ENCODE data around the gene CTSF.
A peak's percentile ranks its signal among the peaks of the same experiment; 100 is the strongest.
"Not testable (repeated sequence)": the region's sequence is repeated elsewhere in the genome, so short reads cannot be mapped to it uniquely, and the experiment has no call there.

The CTSF gene

GRCh38 chr11:66547662-66548009 is 20.8 kb downstream of the CTSF start:
- H3K27ac ChIP-seq (ENCODE audit: low read length): no peak overlapping the region
- H3K4me2 ChIP-seq (ENCODE audit: low read length): peak overlapping the region; percentile 96; the same call in 1 of the 2 replicates
- H4K20me1 ChIP-seq (ENCODE audit: insufficient read depth, low read length): no peaks in the 10 kb centered on the region
- peak overlapping the region; percentile 82; the same call in 1 of the 2 replicates for H3K4me3 ChIP-seq (ENCODE audit: low read length)
- no peak overlapping the region for H2AFZ ChIP-seq (ENCODE audit: low read depth, low read length)
- no peaks in the 10 kb centered on the region for H3K9me3 ChIP-seq (ENCODE audit: insufficient read depth, low read length)
- H3K36me3 ChIP-seq (replicated peaks; ENCODE audit: low read depth, low read length): peaks cover 5% of the 10 kb centered on the region
- no peaks in the 10 kb centered on the region; the same call in 1 of the 2 replicates for H3K79me2 ChIP-seq (ENCODE audit: low read length)
- H3K9ac ChIP-seq (ENCODE audit: low read length): peak overlapping the region; percentile 84; the same call in 1 of the 2 replicates
- 0 out of 2 replicates have a peak, but pooled peaks cover 4% of the 10 kb centered on the region for H3K27me3 ChIP-seq (ENCODE audit: low read depth, low read length)
- H3K4me1 ChIP-seq (ENCODE audit: low read length): peaks cover 22% of the 10 kb centered on the region
- TF ChIP-seq EZH2phosphoT487 (IDR thresholded peaks at IDR 0.05; ENCODE audit: low read depth) (no peak), CTCF (IDR thresholded peaks at IDR 0.05; ENCODE audit: low read depth, low read length) (no peak)

- Histone ChIP-seq H3K27me3 (ENCODE audit: low read depth, low read length) (0 out of 2 replicates have a peak, but pooled peaks cover 4% of the 10 kb centered on the region), H3K4me3 (ENCODE audit: low read length) (peak overlapping the region; percentile 82), H3K4me1 (ENCODE audit: low read length) (peaks cover 22% of the 10 kb centered on the region), H3K27ac (ENCODE audit: low read length) (no peak overlapping the region), H3K9ac (ENCODE audit: low read length) (peak overlapping the region; percentile 84), H3K36me3 (replicated peaks; ENCODE audit: low read depth, low read length) (peaks cover 9% of the 10 kb centered on the region), H3K79me2 (ENCODE audit: low read length) (no peaks in the 10 kb centered on the region; the same call in 1 of the 2 replicates), H3K9me3 (ENCODE audit: insufficient read depth, low read length) (no peaks in the 10 kb centered on the region), H2AFZ (ENCODE audit: low read depth, low read length) (peak overlapping the region; percentile 89), H3K4me2 (ENCODE audit: low read length) (peak overlapping the region; percentile 96), H4K20me1 (ENCODE audit: insufficient read depth, low read length) (no peaks in the 10 kb centered on the region)
- TF ChIP-seq CTCF (IDR thresholded peaks at IDR 0.05; ENCODE audit: low read depth, low read length): no peak
Observed at GRCh38 chr11:66546966-66547661, 21.3 kb downstream of the CTSF start.

- H2AFZ ChIP-seq (ENCODE audit: low read depth, low read length): peak within 1 kb of the TSS; percentile 89
- no peak for TF ChIP-seq EZH2phosphoT487 (IDR thresholded peaks at IDR 0.05; ENCODE audit: low read depth)
- no peak for TF ChIP-seq CTCF (IDR thresholded peaks at IDR 0.05; ENCODE audit: low read depth, low read length)
- H3K4me1 ChIP-seq (ENCODE audit: low read length): peaks cover 22% of the 10 kb centered on the region
- peak within 1 kb of the TSS; percentile 84 for H3K9ac ChIP-seq (ENCODE audit: low read length)
- H4K20me1 ChIP-seq (ENCODE audit: insufficient read depth, low read length): no peaks in the 10 kb centered on the region
- H3K4me2 ChIP-seq (ENCODE audit: low read length): peak within 1 kb of the TSS; percentile 96
- H3K79me2 ChIP-seq (ENCODE audit: low read length): no peaks in the 10 kb centered on the region; the same call in 1 of the 2 replicates
- peak within 1 kb of the TSS; percentile 61 for H3K27ac ChIP-seq (ENCODE audit: low read length)
- 0 out of 2 replicates have a peak, but pooled peaks cover 4% of the 10 kb centered on the region for H3K27me3 ChIP-seq (ENCODE audit: low read depth, low read length)
- H3K36me3 ChIP-seq (replicated peaks; ENCODE audit: low read depth, low read length): peaks cover 9% of the 10 kb centered on the region
- peak within 1 kb of the TSS; percentile 82 for H3K4me3 ChIP-seq (ENCODE audit: low read length)
- H3K9me3 ChIP-seq (ENCODE audit: insufficient read depth, low read length): no peaks in the 10 kb centered on the region
Observed at GRCh38 chr11:66546368-66546965, 21.9 kb downstream of the CTSF start, which contains the start of gene ACTN3. TSS of gene ACTN3 (plus strand) at chr11:66546903. CDS start at chr11:66546938, 35 bp downstream.

GRCh38 chr11:66545701-66546367 is 22.6 kb downstream of the CTSF start, which contains the start of gene ZDHHC24:
TSS of gene ZDHHC24 (minus strand) at chr11:66546048. CDS start at chr11:66546003, 45 bp downstream.
- Histone ChIP-seq H3K79me2 (ENCODE audit: low read length) (no peaks in the 10 kb centered on the region; the same call in 1 of the 2 replicates), H3K9me3 (ENCODE audit: insufficient read depth, low read length) (no peaks in the 10 kb centered on the region), H2AFZ (ENCODE audit: low read depth, low read length) (peak within 1 kb of the TSS; percentile 89), H3K27ac (ENCODE audit: low read length) (peak within 1 kb of the TSS; percentile 61), H3K4me3 (ENCODE audit: low read length) (peak within 1 kb of the TSS; percentile 82), H3K9ac (ENCODE audit: low read length) (peak within 1 kb of the TSS; percentile 84), H4K20me1 (ENCODE audit: insufficient read depth, low read length) (no peaks in the 10 kb centered on the region), H3K4me2 (ENCODE audit: low read length) (peak within 1 kb of the TSS; percentile 96), H3K4me1 (ENCODE audit: low read length) (peaks cover 22% of the 10 kb centered on the region), H3K27me3 (ENCODE audit: low read depth, low read length) (0 out of 2 replicates have a peak, but pooled peaks cover 4% of the 10 kb centered on the region), H3K36me3 (replicated peaks; ENCODE audit: low read depth, low read length) (peaks cover 9% of the 10 kb centered on the region)
- no peak for TF ChIP-seq CTCF (IDR thresholded peaks at IDR 0.05; ENCODE audit: low read depth, low read length)
- TF ChIP-seq EZH2phosphoT487 (IDR thresholded peaks at IDR 0.05; ENCODE audit: low read depth): no peak

- Histone ChIP-seq H3K4me3 (ENCODE audit: low read length) (peak overlapping the region; percentile 82), H3K9ac (ENCODE audit: low read length) (peak overlapping the region; percentile 84), H3K27ac (ENCODE audit: low read length) (peak overlapping the region; percentile 61; the same call in 1 of the 2 replicates), H3K4me1 (ENCODE audit: low read length) (peaks cover 22% of the 10 kb centered on the region), H3K4me2 (ENCODE audit: low read length) (peak overlapping the region; percentile 96)
- not testable (repeated sequence) for H3K79me2 ChIP-seq (ENCODE audit: low read length); H2AFZ ChIP-seq (ENCODE audit: low read depth, low read length); H3K36me3 ChIP-seq (replicated peaks; ENCODE audit: low read depth, low read length); H3K9me3 ChIP-seq (ENCODE audit: insufficient read depth, low read length); H4K20me1 ChIP-seq (ENCODE audit: insufficient read depth, low read length); H3K27me3 ChIP-seq (ENCODE audit: low read depth, low read length)
Observed at GRCh38 chr11:66544952-66545351, 23.5 kb downstream of the CTSF start.

All from OCI-LY3 (cell line).